Kidney epithelial cell (primary cell): ENCODE measurements around the gene TYW1B. TPM values are rescaled to one million over a fixed set of nuclear protein-coding genes. Genes with fewer than 3 reads are reported as not detected.
"Not testable (repeated sequence)": the region's sequence is repeated elsewhere in the genome, so short reads cannot be mapped to it uniquely, and the experiment has no call there.

ENCODE experiments used
- DNase-seq: peaks from one replicate; pipeline ENCODE4 v3.0.0-alpha.2; 2010; ENCODE audit warnings: low read depth
- H3K27me3 ChIP-seq: 2 replicates; pipeline ENCODE4 v1.6.0; 2011; ENCODE audit warnings: low read length; ENCODE audit not compliant: control insufficient read depth, insufficient read depth
- H3K36me3 ChIP-seq: 2 replicates; pipeline ENCODE4 v1.5.1; 2011; ENCODE audit warnings: low read length; ENCODE audit not compliant: control insufficient read depth, insufficient read depth
- H3K4me3 ChIP-seq: 2 replicates; pipeline ENCODE4 v1.5.1; 2011; ENCODE audit warnings: low read depth, mild to moderate bottlenecking, control low read depth, low read length
- total RNA-seq: library from RNA; depleted of rRNA; stranded (reverse); fragments of >200 nt; gene quantifications from 2 replicates; pipeline ENCODE4 v1.2.3, GENCODE V29; 2015
- TF ChIP-seq, protein P1 (sequence below): IDR thresholded peaks from 2 replicates; pipeline ENCODE4 v1.5.1; 2011; ENCODE audit warnings: mild to moderate bottlenecking, moderate library complexity, low read length, control low read depth, inconsistent platforms; ENCODE audit not compliant: insufficient read depth, poor library complexity, severe bottlenecking

Gene TYW1B
- total RNA-seq, 1 donor from 2014 or later, result 8.7 TPM

DNA sequence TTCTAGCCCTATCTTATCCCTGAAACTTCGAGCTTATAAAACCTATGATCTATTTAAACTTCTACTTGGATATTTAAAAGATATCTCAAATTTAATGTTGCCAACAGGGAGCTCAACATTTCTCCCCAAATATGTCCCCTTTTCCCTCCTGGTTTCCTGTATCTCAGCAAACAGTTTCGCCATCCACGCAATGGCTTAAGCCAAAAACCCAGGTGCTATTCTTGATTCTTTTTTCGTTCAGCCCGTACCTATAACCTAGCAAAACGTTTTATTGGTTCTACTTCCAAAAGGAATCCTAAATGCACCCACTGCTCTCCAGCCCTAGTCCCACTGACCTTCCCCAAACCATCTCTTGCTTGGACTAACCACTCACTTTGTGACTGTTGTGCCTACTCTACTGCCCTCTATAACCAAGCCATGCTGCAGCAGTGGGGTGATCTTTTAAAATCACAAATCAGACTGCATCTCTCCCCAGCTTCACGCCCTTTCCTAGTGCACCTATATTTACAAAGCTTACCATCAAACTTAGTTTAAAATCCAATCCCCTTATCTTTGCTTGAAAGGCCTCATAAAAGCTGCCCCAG, 201.5 kb downstream of the TYW1B start:
- H3K27me3 ChIP-seq, H3K4me3 ChIP-seq, H3K36me3 ChIP-seq, DNase-seq: not testable (repeated sequence)

DNA sequence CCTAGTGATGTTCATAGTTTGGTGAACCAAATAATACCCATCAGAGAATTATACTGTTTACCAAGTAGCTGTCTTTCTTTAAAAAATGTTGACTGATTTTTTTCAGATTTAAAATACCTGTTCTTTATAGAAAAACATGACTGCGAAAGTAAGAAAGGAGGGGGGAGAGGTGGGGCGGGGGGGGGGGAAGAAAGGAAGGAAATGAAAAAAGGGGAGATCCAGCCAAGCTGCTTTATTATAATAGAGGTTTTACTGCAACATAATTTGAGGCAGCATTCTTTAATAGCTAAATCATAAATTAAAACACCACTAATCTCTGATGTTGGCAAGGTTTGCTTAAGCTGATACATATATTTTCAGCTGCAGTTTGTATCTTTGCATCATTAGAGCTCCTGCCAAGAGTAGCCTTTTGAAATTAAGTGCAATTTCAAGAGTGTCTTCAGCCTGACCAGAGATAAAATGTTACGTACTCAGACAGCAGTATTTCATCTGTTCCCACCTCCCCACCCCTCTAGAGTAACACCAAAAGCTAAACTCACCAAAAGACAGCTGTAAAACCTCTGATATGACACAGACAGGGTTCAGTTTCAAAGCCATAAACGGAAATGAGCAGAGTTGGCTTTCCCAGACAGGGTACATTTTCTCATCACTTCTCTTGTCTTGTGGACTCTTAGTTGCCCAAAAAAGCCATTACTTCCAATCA, 202.1 kb downstream of the TYW1B start:
- DNase-seq, H3K36me3 ChIP-seq, H3K4me3 ChIP-seq, H3K27me3 ChIP-seq: not testable (repeated sequence)

DNA sequence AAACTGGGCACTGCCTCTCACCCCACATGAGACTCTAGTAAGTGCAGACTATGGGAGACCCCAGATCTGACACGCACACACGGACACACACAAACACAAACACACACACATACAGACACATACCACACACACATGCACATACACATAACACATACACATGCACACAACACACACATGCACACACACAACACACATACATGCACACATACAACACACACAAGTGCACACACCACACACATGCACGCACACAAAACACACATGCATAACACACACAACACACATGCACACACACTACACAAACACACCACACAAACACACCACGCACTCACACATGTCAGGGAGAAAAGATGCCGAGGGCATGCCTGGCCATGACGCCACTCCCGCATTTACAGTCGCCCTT, 205.5 kb downstream of the TYW1B start:
- Histone ChIP-seq H3K4me3 (no peak overlapping the region), H3K27me3 (no peaks in the 10 kb centered on the region), H3K36me3 (no peaks in the 10 kb centered on the region)
- TF ChIP-seq, protein P1, sequence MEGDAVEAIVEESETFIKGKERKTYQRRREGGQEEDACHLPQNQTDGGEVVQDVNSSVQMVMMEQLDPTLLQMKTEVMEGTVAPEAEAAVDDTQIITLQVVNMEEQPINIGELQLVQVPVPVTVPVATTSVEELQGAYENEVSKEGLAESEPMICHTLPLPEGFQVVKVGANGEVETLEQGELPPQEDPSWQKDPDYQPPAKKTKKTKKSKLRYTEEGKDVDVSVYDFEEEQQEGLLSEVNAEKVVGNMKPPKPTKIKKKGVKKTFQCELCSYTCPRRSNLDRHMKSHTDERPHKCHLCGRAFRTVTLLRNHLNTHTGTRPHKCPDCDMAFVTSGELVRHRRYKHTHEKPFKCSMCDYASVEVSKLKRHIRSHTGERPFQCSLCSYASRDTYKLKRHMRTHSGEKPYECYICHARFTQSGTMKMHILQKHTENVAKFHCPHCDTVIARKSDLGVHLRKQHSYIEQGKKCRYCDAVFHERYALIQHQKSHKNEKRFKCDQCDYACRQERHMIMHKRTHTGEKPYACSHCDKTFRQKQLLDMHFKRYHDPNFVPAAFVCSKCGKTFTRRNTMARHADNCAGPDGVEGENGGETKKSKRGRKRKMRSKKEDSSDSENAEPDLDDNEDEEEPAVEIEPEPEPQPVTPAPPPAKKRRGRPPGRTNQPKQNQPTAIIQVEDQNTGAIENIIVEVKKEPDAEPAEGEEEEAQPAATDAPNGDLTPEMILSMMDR, result no peak
- no peak for DNase-seq

DNA sequence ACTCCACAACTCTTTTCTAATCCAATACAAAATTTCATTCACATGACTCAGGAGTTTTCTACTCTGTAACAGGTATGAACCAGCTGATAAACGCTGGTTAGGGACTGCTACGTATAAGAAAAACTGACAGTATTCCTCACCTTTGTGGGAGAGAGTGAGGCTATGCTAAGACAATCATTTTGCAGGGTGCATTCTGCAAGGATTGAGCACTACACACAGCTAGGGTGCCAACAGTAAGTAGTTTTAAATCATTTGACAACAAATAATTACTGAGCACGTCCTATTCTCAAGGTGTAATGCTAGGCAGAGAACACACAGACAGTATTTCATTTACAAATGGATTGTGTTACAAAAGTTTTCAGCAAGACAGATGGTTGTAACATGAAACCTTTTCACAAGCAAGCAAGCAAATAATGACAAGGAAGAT, 206.2 kb downstream of the TYW1B start:
- H3K36me3 ChIP-seq, DNase-seq, H3K4me3 ChIP-seq, H3K27me3 ChIP-seq: not testable (repeated sequence)

DNA sequence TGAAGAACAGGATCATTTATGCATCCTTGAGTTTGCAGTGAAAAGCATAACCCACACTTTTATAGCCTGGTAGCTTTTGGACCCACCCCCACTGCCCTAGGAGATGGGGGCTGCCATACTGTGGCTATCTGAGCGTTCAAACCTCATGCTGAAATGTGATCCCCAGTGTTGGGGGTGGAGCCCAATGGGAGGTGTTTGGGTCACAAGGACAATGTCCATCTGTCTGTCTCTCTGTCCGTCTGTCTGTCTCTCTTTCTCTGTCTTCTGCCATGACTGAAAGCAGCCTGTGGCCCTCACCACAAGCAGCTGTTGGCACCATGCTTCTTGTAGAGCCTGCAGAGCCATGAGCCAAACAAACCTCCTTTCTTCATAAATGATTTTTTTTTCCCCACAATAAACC, 207.1 kb downstream of the TYW1B start:
- H3K27me3 ChIP-seq, H3K4me3 ChIP-seq, DNase-seq, H3K36me3 ChIP-seq: not testable (repeated sequence)

DNA sequence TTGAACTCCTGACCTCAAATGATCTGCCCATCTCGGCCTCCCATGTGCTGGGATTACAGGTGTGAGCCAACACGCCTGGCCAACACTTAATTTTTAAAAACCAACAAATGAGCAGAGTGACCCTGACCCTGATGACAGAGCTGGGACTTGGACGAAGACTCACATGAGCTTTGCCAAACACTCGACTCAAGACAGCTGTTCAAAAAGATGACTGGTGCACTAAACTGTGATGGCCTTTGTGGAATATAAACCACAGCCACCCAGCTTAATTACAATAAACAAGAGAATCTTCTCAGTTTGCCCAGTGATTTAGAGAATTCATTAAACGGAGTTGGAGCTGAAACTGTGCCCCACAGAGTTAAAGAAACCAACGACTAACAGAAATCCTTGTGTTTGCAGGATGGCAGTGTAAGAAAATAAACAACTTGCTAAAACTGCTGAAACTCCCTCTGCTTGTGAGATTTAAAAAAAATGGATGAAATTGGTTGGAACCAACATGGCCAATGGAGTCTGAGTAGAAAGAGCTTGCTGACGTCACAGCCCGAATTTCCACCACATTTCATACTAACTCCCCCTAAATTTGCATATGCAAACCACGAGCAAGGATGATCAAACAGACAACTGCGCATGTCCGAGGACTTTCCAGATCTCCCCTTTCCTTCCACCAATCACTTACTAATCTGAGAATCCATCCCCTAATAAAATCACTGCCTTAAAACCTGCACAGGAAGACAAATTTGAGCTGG, 209.4 kb downstream of the TYW1B start:
- not testable (repeated sequence) for H3K4me3 ChIP-seq, H3K27me3 ChIP-seq, H3K36me3 ChIP-seq, DNase-seq

DNA sequence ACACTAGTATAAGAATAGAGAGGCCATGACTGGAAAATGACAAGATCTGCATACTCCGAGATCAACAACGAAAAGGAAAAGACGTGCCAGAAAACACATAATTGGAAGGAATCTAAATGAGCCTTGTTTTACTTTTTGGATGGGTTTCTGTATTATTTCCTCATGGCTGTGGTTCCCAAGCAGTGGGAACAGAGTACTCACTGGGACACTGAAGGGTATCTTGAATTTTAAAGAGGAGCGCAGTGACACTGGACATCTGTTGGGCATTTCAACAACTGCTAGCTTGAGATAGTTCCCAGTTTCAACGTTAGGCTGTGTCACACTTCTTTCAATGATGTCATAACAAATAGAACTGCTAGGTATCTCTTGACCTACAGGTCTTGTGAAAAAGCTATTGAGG, 218.2 kb downstream of the TYW1B start:
- not testable (repeated sequence) for H3K27me3 ChIP-seq, H3K4me3 ChIP-seq, DNase-seq, H3K36me3 ChIP-seq

DNA sequence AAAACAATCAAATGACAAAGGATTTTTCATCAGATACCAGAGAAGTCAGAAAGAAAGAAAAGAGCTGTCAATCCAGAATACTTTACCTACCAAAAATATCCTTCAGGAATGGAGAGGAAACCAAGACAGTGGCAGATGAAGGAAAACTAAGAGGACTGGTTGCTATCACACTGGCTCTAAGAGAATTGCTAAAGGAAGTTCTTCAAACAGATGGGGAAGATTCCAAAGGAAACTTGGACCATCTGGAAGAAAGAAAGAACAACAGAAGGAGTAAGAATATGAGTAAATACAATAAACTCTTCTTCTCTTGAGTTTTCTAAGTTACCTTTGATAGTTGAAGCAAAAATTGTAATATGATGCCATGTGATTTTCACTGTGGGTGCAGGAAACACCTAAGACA, 220.0 kb downstream of the TYW1B start:
- not testable (repeated sequence) for H3K4me3 ChIP-seq, H3K36me3 ChIP-seq, DNase-seq, H3K27me3 ChIP-seq

DNA sequence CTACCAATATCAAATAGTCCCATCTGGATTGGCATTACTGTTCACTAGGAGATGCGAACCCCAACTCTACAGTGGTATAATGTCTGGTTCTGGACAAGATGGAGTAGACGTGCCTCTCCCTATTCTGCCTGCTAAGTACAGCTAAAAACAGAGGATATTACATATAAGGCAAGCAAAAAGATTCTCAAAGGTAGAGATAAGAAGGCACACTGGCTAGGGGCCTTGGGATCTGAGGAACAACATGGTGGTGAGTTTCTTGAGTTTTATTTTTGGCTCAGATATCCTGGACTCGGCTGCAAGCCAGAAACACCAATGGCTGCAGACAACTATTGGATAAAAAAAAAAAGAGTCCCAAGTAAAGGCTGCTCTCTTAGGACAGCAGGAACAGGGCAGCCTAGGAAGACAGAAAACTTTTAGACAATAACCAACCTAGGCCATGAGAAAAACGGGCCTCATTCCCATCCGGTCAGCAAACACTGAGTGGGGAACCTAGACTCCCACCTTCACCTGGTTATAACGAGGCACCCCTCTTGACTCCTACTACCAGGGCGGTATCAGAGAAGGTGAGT, 222.1 kb downstream of the TYW1B start:
- not testable (repeated sequence) for H3K4me3 ChIP-seq, DNase-seq, H3K36me3 ChIP-seq, H3K27me3 ChIP-seq

DNA sequence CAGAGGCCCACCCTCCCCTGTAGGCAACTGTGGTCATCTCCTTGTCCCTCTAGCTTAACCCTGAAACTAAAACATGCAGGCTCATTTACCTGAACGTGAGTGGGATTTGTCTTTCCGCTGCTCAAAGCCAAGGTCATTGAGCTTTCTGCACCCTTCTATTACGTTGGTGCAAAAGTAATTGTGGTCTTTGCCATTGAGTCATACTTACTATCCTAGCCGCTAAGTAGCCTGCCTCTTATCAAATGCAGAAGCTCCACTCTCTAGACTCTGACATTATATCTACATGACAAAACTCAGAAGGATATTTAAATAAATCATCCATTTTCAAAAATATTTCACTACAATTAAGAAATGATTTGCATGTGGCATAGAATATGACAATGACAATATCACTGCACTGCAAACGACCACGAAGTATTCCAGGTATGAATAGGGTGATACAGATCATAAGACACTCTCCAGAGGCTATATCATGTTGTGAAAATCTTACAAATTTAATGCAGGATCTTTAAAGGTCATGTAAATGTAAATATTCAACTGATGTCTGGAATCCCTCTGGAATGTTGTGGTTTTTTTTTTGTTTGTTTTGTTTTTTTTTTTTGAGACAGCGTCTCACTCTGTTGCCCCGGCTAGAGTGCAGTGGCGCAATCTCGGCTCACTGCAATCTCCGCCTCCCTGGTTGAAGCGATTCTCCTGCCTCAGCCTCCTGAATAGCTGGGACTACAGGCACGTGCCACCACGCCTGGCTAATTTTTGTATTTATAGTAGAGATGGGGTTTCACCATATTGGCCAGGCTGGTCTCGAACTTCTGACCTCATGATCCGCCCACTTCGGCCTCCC, 223.0 kb downstream of the TYW1B start:
- H3K4me3 ChIP-seq, H3K36me3 ChIP-seq, H3K27me3 ChIP-seq, DNase-seq: not testable (repeated sequence)

DNA sequence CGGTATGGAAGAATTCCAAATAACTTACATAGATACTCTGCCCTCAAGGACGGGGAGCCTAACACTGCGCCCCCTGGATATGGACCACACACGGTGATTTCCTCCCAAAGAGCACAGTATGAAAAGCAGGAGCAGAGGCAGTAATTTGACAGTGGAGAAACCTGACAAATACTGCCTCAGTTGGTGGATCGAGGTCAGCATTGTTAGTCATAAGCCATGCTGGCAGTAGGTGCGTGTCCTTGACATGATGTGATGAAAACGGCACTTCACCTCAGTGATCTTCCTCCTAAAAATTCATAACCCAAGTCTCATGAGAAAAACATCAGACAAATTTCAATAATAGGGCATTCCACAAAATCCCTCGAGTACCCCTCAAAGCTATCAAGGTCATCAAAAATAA, 224.5 kb downstream of the TYW1B start:
- DNase-seq, H3K36me3 ChIP-seq, H3K4me3 ChIP-seq, H3K27me3 ChIP-seq: not testable (repeated sequence)
